Breast epithelium (tissue), 3 donors: ENCODE measurements around the gene ISOC1.

Source experiments
- POLR2A ChIP-seq: fragments of 450-650 bp; IDR thresholded peaks from one replicate; pipeline ENCODE4 v1.6.1; 2016; ENCODE audit warnings: antibody characterized with exemption, mild to moderate bottlenecking, moderate library complexity
- POLR2AphosphoS5 ChIP-seq, 3 donors: sonication (generic); formaldehyde crosslinking; IDR thresholded peaks; one replicate each; pipeline ENCODE4 v1.6.1; 2017; ENCODE audit warnings: antibody characterized with exemption in 3 of 3
- TF ChIP-seq, protein P1 (sequence below), 3 donors: fragments of 450-650 bp; IDR thresholded peaks; one replicate each; pipeline ENCODE4 v1.5.1; 2016 to 2017; ENCODE audit warnings: antibody characterized with exemption in 3 of 3, mild to moderate bottlenecking in 3 of 3, moderate library complexity in 3 of 3

DNA sequence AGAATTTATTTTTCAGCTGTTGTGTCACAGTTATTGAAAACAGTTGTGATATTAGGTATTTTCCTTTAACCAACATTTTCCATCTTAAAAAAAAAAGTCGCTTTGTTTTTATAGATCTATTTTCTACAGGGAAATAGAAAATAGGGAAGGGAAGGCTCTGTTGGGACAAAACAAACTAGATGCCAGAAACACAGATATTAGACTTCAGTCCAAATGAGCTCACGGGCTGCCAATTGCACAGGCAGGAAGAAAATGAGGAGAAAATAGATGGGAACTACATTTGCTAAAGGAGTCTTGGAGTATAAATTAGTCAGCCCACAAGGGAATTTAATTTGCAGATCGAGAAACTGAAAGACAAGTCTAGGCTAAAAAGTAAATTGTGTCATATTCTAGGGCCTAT is 21.4 kb upstream of the ISOC1 start:
- TF ChIP-seq POLR2A = no peak
- TF ChIP-seq, protein P1, sequence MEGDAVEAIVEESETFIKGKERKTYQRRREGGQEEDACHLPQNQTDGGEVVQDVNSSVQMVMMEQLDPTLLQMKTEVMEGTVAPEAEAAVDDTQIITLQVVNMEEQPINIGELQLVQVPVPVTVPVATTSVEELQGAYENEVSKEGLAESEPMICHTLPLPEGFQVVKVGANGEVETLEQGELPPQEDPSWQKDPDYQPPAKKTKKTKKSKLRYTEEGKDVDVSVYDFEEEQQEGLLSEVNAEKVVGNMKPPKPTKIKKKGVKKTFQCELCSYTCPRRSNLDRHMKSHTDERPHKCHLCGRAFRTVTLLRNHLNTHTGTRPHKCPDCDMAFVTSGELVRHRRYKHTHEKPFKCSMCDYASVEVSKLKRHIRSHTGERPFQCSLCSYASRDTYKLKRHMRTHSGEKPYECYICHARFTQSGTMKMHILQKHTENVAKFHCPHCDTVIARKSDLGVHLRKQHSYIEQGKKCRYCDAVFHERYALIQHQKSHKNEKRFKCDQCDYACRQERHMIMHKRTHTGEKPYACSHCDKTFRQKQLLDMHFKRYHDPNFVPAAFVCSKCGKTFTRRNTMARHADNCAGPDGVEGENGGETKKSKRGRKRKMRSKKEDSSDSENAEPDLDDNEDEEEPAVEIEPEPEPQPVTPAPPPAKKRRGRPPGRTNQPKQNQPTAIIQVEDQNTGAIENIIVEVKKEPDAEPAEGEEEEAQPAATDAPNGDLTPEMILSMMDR (IDR thresholded peaks at IDR 0.05) = no peak
- TF ChIP-seq POLR2AphosphoS5 (IDR thresholded peaks at IDR 0.05) = no peak
